ENCODE measurements around the gene OR2T2. TPM values are rescaled to one million over a fixed set of nuclear protein-coding genes. Genes with fewer than 3 reads are reported as not detected.
"Not testable (repeated sequence)": the region's sequence is repeated elsewhere in the genome, so short reads cannot be mapped to it uniquely, and the experiment has no call there.

OR2T2 gene, protein sequence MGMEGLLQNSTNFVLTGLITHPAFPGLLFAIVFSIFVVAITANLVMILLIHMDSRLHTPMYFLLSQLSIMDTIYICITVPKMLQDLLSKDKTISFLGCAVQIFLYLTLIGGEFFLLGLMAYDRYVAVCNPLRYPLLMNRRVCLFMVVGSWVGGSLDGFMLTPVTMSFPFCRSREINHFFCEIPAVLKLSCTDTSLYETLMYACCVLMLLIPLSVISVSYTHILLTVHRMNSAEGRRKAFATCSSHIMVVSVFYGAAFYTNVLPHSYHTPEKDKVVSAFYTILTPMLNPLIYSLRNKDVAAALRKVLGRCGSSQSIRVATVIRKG
- total RNA-seq: not detected in 2 replicates

DNA sequence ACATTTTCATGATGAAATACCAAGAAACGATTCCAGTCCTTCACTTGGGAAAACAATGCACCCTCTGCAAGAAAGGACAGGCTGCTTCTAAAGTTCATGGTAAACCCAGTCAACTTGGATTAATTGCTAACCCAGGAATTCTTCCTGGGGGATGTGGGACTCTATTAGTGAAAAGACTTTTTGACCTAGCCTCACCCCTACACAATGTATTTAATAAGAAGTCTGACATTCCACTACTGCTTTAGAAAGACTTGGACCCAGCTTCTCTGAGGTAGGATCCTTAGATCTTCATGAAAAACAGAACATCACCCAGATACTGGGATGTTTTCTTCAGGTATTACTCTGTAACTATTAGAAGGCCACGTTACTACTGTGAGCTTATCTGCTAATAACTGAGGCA lies at the start of gene OR2T2:
TSS of gene OR2T2 (plus strand) at position 239 of the 400 bp plus-strand sequence. CDS start 7,161 bp downstream, outside the sequence.
- not testable (repeated sequence) for H3K9me3 ChIP-seq (ENCODE audit: low read depth, low read length); H3K4me3 ChIP-seq (ENCODE audit: insufficient read depth, low read length); H3K4me2 ChIP-seq (ENCODE audit: insufficient read depth, low read length); H4K20me1 ChIP-seq (ENCODE audit: insufficient read depth, low read length); DNase-seq (ENCODE audit: insufficient read length, low spot score, missing footprints); H3K27me3 ChIP-seq (ENCODE audit: insufficient read depth, low read length); H3K79me2 ChIP-seq (ENCODE audit: insufficient read depth, low read length); H2AFZ ChIP-seq (ENCODE audit: low read length); H3K27ac ChIP-seq (ENCODE audit: low read depth, low read length); H3K36me3 ChIP-seq (ENCODE audit: insufficient read depth, low read length); H3K4me1 ChIP-seq (ENCODE audit: insufficient read depth, low read length)

DNA sequence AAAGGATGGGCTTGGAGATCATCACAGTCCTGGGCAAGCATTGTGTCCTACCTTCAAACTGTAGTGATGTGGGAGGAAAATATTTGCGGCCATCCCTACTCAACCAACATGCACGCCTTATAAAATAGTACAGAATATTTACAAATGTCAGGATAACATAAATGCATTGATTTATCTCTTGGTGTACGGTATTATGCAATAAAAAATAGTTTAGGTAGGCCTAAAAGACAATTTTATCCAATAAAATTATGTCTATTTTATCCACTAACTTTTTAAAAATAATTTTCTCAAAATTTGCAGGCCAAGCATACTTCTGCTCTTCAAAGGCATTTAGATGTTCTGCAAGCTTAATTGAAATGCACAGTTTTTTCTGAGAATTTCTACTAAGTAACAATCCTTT lies 42.7 kb upstream of the OR2T2 start, which contains the start of gene OR2T1:
TSS of gene OR2T1 (plus strand) at position 301 of the 400 bp plus-strand sequence. CDS start 3,100 bp downstream, outside the sequence.
- Histone ChIP-seq H3K36me3 (ENCODE audit: insufficient read depth, low read length) (no peaks in the 10 kb centered on the region), H3K9me3 (ENCODE audit: low read depth, low read length) (peaks cover 2% of the 10 kb centered on the region), H3K4me3 (ENCODE audit: insufficient read depth, low read length) (no peak within 1 kb of the TSS), H4K20me1 (ENCODE audit: insufficient read depth, low read length) (no peaks in the 10 kb centered on the region), H2AFZ (ENCODE audit: low read length) (no peak within 1 kb of the TSS), H3K4me1 (ENCODE audit: insufficient read depth, low read length) (no peaks in the 10 kb centered on the region), H3K4me2 (ENCODE audit: insufficient read depth, low read length) (no peak within 1 kb of the TSS), H3K27me3 (ENCODE audit: insufficient read depth, low read length) (no peaks in the 10 kb centered on the region), H3K27ac (ENCODE audit: low read depth, low read length) (no peak within 1 kb of the TSS), H3K79me2 (ENCODE audit: insufficient read depth, low read length) (no peaks in the 10 kb centered on the region)
- TF ChIP-seq, protein P1, sequence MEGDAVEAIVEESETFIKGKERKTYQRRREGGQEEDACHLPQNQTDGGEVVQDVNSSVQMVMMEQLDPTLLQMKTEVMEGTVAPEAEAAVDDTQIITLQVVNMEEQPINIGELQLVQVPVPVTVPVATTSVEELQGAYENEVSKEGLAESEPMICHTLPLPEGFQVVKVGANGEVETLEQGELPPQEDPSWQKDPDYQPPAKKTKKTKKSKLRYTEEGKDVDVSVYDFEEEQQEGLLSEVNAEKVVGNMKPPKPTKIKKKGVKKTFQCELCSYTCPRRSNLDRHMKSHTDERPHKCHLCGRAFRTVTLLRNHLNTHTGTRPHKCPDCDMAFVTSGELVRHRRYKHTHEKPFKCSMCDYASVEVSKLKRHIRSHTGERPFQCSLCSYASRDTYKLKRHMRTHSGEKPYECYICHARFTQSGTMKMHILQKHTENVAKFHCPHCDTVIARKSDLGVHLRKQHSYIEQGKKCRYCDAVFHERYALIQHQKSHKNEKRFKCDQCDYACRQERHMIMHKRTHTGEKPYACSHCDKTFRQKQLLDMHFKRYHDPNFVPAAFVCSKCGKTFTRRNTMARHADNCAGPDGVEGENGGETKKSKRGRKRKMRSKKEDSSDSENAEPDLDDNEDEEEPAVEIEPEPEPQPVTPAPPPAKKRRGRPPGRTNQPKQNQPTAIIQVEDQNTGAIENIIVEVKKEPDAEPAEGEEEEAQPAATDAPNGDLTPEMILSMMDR (IDR thresholded peaks at IDR 0.05; ENCODE audit: extremely low read depth, low read depth, low read length): no peak
- no peak for DNase-seq (ENCODE audit: insufficient read length, low spot score, missing footprints)

GRCh38 chr1:248404024-248404423 lies 41.4 kb upstream of the OR2T2 start:
- TF ChIP-seq, protein P1 (IDR thresholded peaks at IDR 0.05; ENCODE audit: extremely low read depth, low read depth, low read length): no peak
- DNase-seq (ENCODE audit: insufficient read length, low spot score, missing footprints): no peak

DNA sequence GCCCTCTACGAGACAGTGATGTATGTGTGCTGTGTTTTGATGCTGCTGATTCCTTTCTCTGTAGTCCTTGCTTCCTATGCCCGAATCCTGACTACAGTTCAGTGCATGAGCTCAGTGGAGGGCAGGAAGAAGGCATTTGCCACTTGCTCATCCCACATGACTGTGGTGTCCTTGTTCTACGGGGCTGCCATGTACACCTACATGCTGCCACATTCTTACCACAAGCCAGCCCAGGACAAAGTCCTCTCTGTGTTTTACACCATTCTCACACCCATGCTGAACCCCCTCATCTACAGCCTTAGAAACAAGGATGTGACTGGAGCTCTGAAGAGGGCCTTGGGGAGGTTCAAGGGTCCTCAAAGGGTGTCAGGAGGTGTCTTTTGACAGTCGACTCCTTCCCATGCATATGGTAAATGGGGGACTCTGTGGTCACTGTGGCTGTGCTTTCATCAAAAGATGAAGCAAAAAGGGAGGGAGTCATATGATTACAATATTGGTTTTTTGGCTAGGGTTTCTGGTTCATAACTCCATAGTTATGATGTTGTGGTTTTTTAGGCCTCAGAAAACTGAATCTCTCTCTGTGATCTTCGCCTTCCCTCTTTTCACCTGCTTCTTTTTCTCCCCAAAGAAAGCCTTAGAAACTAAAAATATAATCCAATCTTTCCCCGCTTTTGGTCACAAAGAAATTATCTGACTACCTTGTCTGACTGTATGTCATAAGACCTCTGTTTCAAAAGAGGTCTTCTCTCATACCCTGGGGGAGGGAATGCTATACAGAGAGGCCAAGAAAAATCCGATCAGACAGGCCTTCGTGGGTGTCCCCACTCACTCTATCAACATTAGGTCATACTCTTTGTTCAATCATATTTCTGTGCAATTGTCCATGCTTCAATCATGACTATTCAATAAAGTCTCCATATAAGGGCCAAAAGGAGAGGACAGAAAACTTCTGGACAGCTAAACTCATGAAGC lies 38.4 kb upstream of the OR2T2 start:
- Histone ChIP-seq H3K27ac (ENCODE audit: low read depth, low read length) (no peak overlapping the region), H3K4me1 (ENCODE audit: insufficient read depth, low read length) (no peaks in the 10 kb centered on the region), H3K27me3 (ENCODE audit: insufficient read depth, low read length) (no peaks in the 10 kb centered on the region), H3K36me3 (ENCODE audit: insufficient read depth, low read length) (no peaks in the 10 kb centered on the region), H3K4me3 (ENCODE audit: insufficient read depth, low read length) (no peak overlapping the region), H3K4me2 (ENCODE audit: insufficient read depth, low read length) (no peak overlapping the region), H4K20me1 (ENCODE audit: insufficient read depth, low read length) (no peaks in the 10 kb centered on the region), H3K79me2 (ENCODE audit: insufficient read depth, low read length) (no peaks in the 10 kb centered on the region), H2AFZ (ENCODE audit: low read length) (no peak overlapping the region), H3K9me3 (ENCODE audit: low read depth, low read length) (peaks cover 6% of the 10 kb centered on the region)
- DNase-seq (ENCODE audit: insufficient read length, low spot score, missing footprints): no peak
- TF ChIP-seq, protein P1 (IDR thresholded peaks at IDR 0.05; ENCODE audit: extremely low read depth, low read depth, low read length): no peak

More at GRCh38 chr1:248404024-248404423, 41.4 kb upstream of the OR2T2 start:
- Histone ChIP-seq H3K4me3 (ENCODE audit: insufficient read depth, low read length) (no peak overlapping the region), H3K9me3 (ENCODE audit: low read depth, low read length) (peaks cover 2% of the 10 kb centered on the region), H3K4me2 (ENCODE audit: insufficient read depth, low read length) (no peak overlapping the region), H4K20me1 (ENCODE audit: insufficient read depth, low read length) (no peaks in the 10 kb centered on the region), H3K36me3 (ENCODE audit: insufficient read depth, low read length) (no peaks in the 10 kb centered on the region), H3K79me2 (ENCODE audit: insufficient read depth, low read length) (no peaks in the 10 kb centered on the region), H3K4me1 (ENCODE audit: insufficient read depth, low read length) (no peaks in the 10 kb centered on the region), H3K27ac (ENCODE audit: low read depth, low read length) (no peak overlapping the region), H2AFZ (ENCODE audit: low read length) (no peak overlapping the region), H3K27me3 (ENCODE audit: insufficient read depth, low read length) (no peaks in the 10 kb centered on the region)

Data from osteoblast (primary cell).